Measurements from ENCODE around the gene FBXL15. TPM values are rescaled to one million over a fixed set of nuclear protein-coding genes. Genes with fewer than 3 reads are reported as not detected.

The FBXL15 gene
- total and polyA plus RNA-seq, 2 of the 4 experiments (the other 2 are of a cell fraction): 3.0 to 8.4 TPM

GRCh38 chr10:102392306-102392705 is 28.3 kb upstream of the FBXL15 start:
- no peak overlapping the region for H4K5ac ChIP-seq (ENCODE audit: low read depth, low read length)
- in situ Hi-C loops (cut with MboI; ENCODE audit: low sequenced_read_pairs) (loop anchor here (5.0 kb wide), 1 partner anchor 85 kb away; no protein-coding TSS in a partner anchor), dilution Hi-C loops (cut with HindIII; ENCODE audit: low sequenced_read_pairs, unreplicated experiment) (no loop called here), intact Hi-C loops (cut with micrococcal nuclease) (loop anchor here (10.0 kb wide), 1 partner anchor 252 kb away; the partner anchor contains the start of gene TRIM8)
- no peak overlapping the region for H3K4ac ChIP-seq (ENCODE audit: low read depth, low read length)
- CTCF ChIA-PET: no interaction called here
- H3K14ac ChIP-seq (replicated peaks; ENCODE audit: low read depth, low read length): no peak overlapping the region
- H3K18ac ChIP-seq (ENCODE audit: low read depth, low read length): no peak overlapping the region
- H3K27ac ChIP-seq (ENCODE audit: insufficient read depth, low read length): no peak overlapping the region
- peaks cover 13 to 22% of the 10 kb centered on the region in 2 experiments for H3K79me1 ChIP-seq (ENCODE audit: low read depth in 1 of 2, low read length in 2 of 2)
- H2AFZ ChIP-seq (replicated peaks; ENCODE audit: low read length, poor library complexity): no peak overlapping the region
- H3K36me3 ChIP-seq (ENCODE audit: control insufficient read depth, insufficient read depth, low read length): 0 out of 2 replicates have a peak, but pooled peaks cover 2% of the 10 kb centered on the region
- POLR2A ChIA-PET (ENCODE audit: unreplicated experiment): no interaction called here
- H4K91ac ChIP-seq (ENCODE audit: insufficient read depth, low read depth, low read length): no peak overlapping the region
- TF ChIP-seq BHLHE40 (IDR thresholded peaks at IDR 0.05; ENCODE audit: low read depth, low read length) (no peak), CHD1 (IDR thresholded peaks at IDR 0.05; ENCODE audit: low read depth, low read length) (no peak), SMC3 (IDR thresholded peaks at IDR 0.05; ENCODE audit: low read depth, low read length) (no peak), NFE2L2 (IDR thresholded peaks at IDR 0.05; ENCODE audit: low read depth, low read length) (no peak), CTCF (conservative IDR thresholded peaks at IDR 0.05; ENCODE audit: low read depth, low read length) (no peak), MAZ (IDR thresholded peaks at IDR 0.05; ENCODE audit: borderline replicate concordance, low read depth, low read length) (no peak), CEBPB (IDR thresholded peaks at IDR 0.05; ENCODE audit: low read depth, low read length) (no peak), RCOR1 (IDR thresholded peaks at IDR 0.05; ENCODE audit: insufficient replicate concordance, low read length) (no peak), POLR2A (IDR thresholded peaks at IDR 0.05; ENCODE audit: low read depth, low read length) (no peak), MXI1 (IDR thresholded peaks at IDR 0.05; ENCODE audit: borderline replicate concordance, low read depth, low read length) (no peak)
- TF ChIP-seq, protein P1, sequence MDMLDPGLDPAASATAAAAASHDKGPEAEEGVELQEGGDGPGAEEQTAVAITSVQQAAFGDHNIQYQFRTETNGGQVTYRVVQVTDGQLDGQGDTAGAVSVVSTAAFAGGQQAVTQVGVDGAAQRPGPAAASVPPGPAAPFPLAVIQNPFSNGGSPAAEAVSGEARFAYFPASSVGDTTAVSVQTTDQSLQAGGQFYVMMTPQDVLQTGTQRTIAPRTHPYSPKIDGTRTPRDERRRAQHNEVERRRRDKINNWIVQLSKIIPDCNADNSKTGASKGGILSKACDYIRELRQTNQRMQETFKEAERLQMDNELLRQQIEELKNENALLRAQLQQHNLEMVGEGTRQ (IDR thresholded peaks at IDR 0.05; ENCODE audit: low read depth, low read length): no peak
- H3K56ac ChIP-seq (ENCODE audit: extremely low read depth, insufficient read depth, low read length): no peak overlapping the region
- H2BK15ac ChIP-seq (ENCODE audit: low read depth, low read length): no peak overlapping the region
- no peak overlapping the region for H3K23ac ChIP-seq (ENCODE audit: low read depth, low read length)
- H3K9me3 ChIP-seq (ENCODE audit: control insufficient read depth, insufficient read depth, low read length): no peaks in the 10 kb centered on the region
- no peak overlapping the region for H3K4me2 ChIP-seq (ENCODE audit: low read depth, low read length)
- no peak overlapping the region for H4K8ac ChIP-seq (ENCODE audit: low read depth in 2 of 2, low read length in 2 of 2)
- no peak overlapping the region for H2AK5ac ChIP-seq (ENCODE audit: low read depth, low read length)
- H2BK120ac ChIP-seq (ENCODE audit: low read depth, low read length): no peak overlapping the region
- H4K20me1 ChIP-seq (ENCODE audit: insufficient read depth, low read length): 0 out of 2 replicates have a peak, but pooled peaks cover 3% of the 10 kb centered on the region
- ATAC-seq (ENCODE audit: low read depth): no peak
- no peak overlapping the region for H2BK5ac ChIP-seq (ENCODE audit: low read depth, low read length, poor library complexity, severe bottlenecking)
- no peak for DNase-seq
- peaks cover 10% of the 10 kb centered on the region for H3K9me1 ChIP-seq (ENCODE audit: insufficient read depth, low read length)
- H3K4me3 ChIP-seq (ENCODE audit: insufficient read depth, low read depth, low read length): no peak overlapping the region
- H2BK20ac ChIP-seq (ENCODE audit: low read depth, low read length): no peak overlapping the region
- no TSS peak for BruUV-seq (replicated peaks)
- no peak overlapping the region for H3K9ac ChIP-seq (ENCODE audit: low read depth, low read length)
- WGBS, 2 experiments (ENCODE audit: extremely low coverage in 2 of 2, insufficient read length in 1 of 2): 60% methylated on average over 1 of the region's 5 CpGs; no CpG with 5 or more reads in 1 of the 2 experiments
- no peak overlapping the region for H2AK9ac ChIP-seq (replicated peaks; ENCODE audit: low read depth, low read length, poor library complexity)
- no peaks in the 10 kb centered on the region for H3K27me3 ChIP-seq (ENCODE audit: control insufficient read depth, insufficient read depth, low read length)
- H3K4me1 ChIP-seq (ENCODE audit: control insufficient read depth, insufficient read depth, low read length): peaks cover 7% of the 10 kb centered on the region
